Gastrocnemius medialis (tissue), 4 donors: ENCODE measurements around the gene ATE1. TPM values are rescaled to one million over a fixed set of nuclear protein-coding genes. Genes with fewer than 3 reads are reported as not detected.
"Not testable (repeated sequence)": the region's sequence is repeated elsewhere in the genome, so short reads cannot be mapped to it uniquely, and the experiment has no call there.

ENCODE experiments used
- ATAC-seq, 2 donors: fragments of 150-250 bp; one replicate each; pipeline ENCODE4 v1.9.1; 2016
- DNase-seq, 2 donors: peaks; one replicate each; pipeline ENCODE4 v3.0.0-alpha.2; 2019
- H3K27ac ChIP-seq, 4 donors: fragments of 200-600 bp; sonication (generic); 1 replicate in 1 of 4; 2 replicates in 3 of 4; pipeline ENCODE4 v1.5.1; 2016 to 2018; ENCODE audit warnings: mild to moderate bottlenecking in 2 of 4, moderate library complexity in 1 of 4
- H3K27me3 ChIP-seq, 3 donors: fragments of 200-600 bp; sonication (generic) in 2 of 3; 1 replicate in 1 of 3; 2 replicates in 2 of 3; pipeline versions ENCODE4 v1.5.1 to v1.6.0; 2016 to 2019; ENCODE audit warnings: mild to moderate bottlenecking in 1 of 3, moderate library complexity in 1 of 3
- H3K36me3 ChIP-seq, 2 donors: fragments of 200-600 bp; sonication (generic) in 1 of 2; one replicate each; pipeline ENCODE4 v1.5.1; 2017 to 2018
- H3K4me1 ChIP-seq, 2 donors: fragments of 200-600 bp; sonication (generic) in 1 of 2; one replicate each; pipeline ENCODE4 v1.5.1; 2016 to 2017; ENCODE audit warnings: mild to moderate bottlenecking in 2 of 2
- H3K4me3 ChIP-seq, 4 donors: fragments of 200-600 bp; sonication (generic) in 3 of 4; 1 replicate in 1 of 4; 2 replicates in 3 of 4; pipeline ENCODE4 v1.5.1; 2016 to 2019; ENCODE audit warnings: mild to moderate bottlenecking in 2 of 4
- H3K9me3 ChIP-seq, 3 donors: fragments of 200-600 bp; sonication (generic) in 2 of 3; 1 replicate in 1 of 3; 2 replicates in 2 of 3; pipeline ENCODE4 v1.5.1; 2016 to 2019
- CTCF ChIP-seq, 5 experiments: fragments of 450-650 bp in 3 of 5; fragments of 200-600 bp in 2 of 5; sonication (generic) in 2 of 5; IDR thresholded peaks in 4 of 5; conservative IDR thresholded peaks in 1 of 5; 1 replicate in 4 of 5; 2 replicates in 1 of 5; pipeline ENCODE4 v1.5.1; 2016 to 2019; ENCODE audit warnings: antibody characterized with exemption in 5 of 5, mild to moderate bottlenecking in 3 of 5, moderate library complexity in 3 of 5
- POLR2A ChIP-seq, 2 donors: fragments of 450-650 bp; IDR thresholded peaks; one replicate each; pipeline ENCODE4 v1.6.1; 2017; ENCODE audit warnings: antibody characterized with exemption in 2 of 2, mild to moderate bottlenecking in 2 of 2, moderate library complexity in 2 of 2
- in situ Hi-C, 4 donors: fragments of 200-750 bp; cut with MboI; loops; one replicate each; pipeline versions ENCODE4 v1.15.0 to v1.8.0; 2017; ENCODE audit warnings: low sequenced_read_pairs in 4 of 4
- intact Hi-C: fragments of 100-400 bp; cut with DNase I; formaldehyde crosslinking; loops from one replicate; pipeline ENCODE4 v1.15.1; 2023; ENCODE audit warnings: low total_unique reads
- total RNA-seq, 4 donors: library from RNA; depleted of rRNA; stranded (reverse); fragments of >200 nt; gene quantifications; one replicate each; pipeline versions ENCODE4 v1.1.0 to v1.2.3, GENCODE V29; 2016

Gene ATE1
- total RNA-seq, 4 donors from 2014 or later: 34.3 to 57.6 (median 39.4) TPM

GRCh38 chr10:121926671-121927317, 1.0 kb downstream of the ATE1 start:
- ATAC-seq: peak in 1 of 2 donors; percentile 0
- peaks cover 18 to 21% of the 10 kb centered on the region in 2 donors for H3K4me1 ChIP-seq
- TF ChIP-seq CTCF (IDR thresholded peaks at IDR 0.05 in 4 of 5, conservative IDR thresholded peaks at IDR 0.05 in 1 of 5) (no peak), POLR2A (IDR thresholded peaks at IDR 0.05) (no peak)
- in situ Hi-C loops (no loop called here), intact Hi-C loops (loop anchor here (5.0 kb wide), 2 partner anchors 126 to 451 kb away; no protein-coding TSS in a partner anchor)
- DNase-seq: no peak
- peaks cover 0 to 19% of the 10 kb centered on the region in 2 donors for H3K36me3 ChIP-seq
- H3K27me3 ChIP-seq: no peaks in the 10 kb centered on the region
- H3K9me3 ChIP-seq: no peaks in the 10 kb centered on the region
- peak overlapping the region; percentile 90 to 99 (median 94) for H3K27ac ChIP-seq
- H3K4me3 ChIP-seq: peak overlapping the region; percentile 77 to 99 (median 86)

GRCh38 chr10:121926157-121926556, 1.7 kb downstream of the ATE1 start:
- ATAC-seq: no peak
- no peak for DNase-seq
- H3K36me3 ChIP-seq: peaks cover 0 to 25% of the 10 kb centered on the region in 2 donors
- TF ChIP-seq POLR2A (IDR thresholded peaks at IDR 0.05) (no peak), CTCF (IDR thresholded peaks at IDR 0.05 in 4 of 5, conservative IDR thresholded peaks at IDR 0.05 in 1 of 5) (no peak)
- H3K27me3 ChIP-seq: no peaks in the 10 kb centered on the region
- peaks cover 18 to 21% of the 10 kb centered on the region in 2 donors for H3K4me1 ChIP-seq
- intact Hi-C loops: loop anchor here (5.0 kb wide), 2 partner anchors 126 to 451 kb away; no protein-coding TSS in a partner anchor
- peak overlapping the region; percentile 90 to 99 (median 94) for H3K27ac ChIP-seq
- no peaks in the 10 kb centered on the region for H3K9me3 ChIP-seq
- in situ Hi-C loops: no loop called here
- peak overlapping the region; percentile 77 to 99 (median 86) for H3K4me3 ChIP-seq

- Histone ChIP-seq H3K4me3 (no peak overlapping the region), H3K27ac (no peak overlapping the region), H3K27me3 (no peaks in the 10 kb centered on the region), H3K9me3 (no peaks in the 10 kb centered on the region), H3K4me1 (peaks cover 12% of the 10 kb centered on the region in 2 donors), H3K36me3 (peaks cover 0 to 39% of the 10 kb centered on the region in 2 donors)
- TF ChIP-seq POLR2A (IDR thresholded peaks at IDR 0.05) (no peak), CTCF (IDR thresholded peaks at IDR 0.05 in 4 of 5, conservative IDR thresholded peaks at IDR 0.05 in 1 of 5) (no peak)
- ATAC-seq: no peak
- DNase-seq: no peak
- intact Hi-C loops (no loop called here), in situ Hi-C loops (loop anchor here in 1 of 4 donors (25.0 kb wide), 1 partner anchor 984 kb away; no protein-coding TSS in a partner anchor)
Measured at GRCh38 chr10:121921238-121921931, 6.4 kb downstream of the ATE1 start.

GRCh38 chr10:121919666-121920065, 8.2 kb downstream of the ATE1 start:
- ATAC-seq (no peak), DNase-seq (no peak)
- TF ChIP-seq POLR2A (IDR thresholded peaks at IDR 0.05) (no peak), CTCF (IDR thresholded peaks at IDR 0.05 in 4 of 5, conservative IDR thresholded peaks at IDR 0.05 in 1 of 5) (no peak)
- in situ Hi-C loops (loop anchor here in 1 of 4 donors (25.0 kb wide), 1 partner anchor 982 kb away; no protein-coding TSS in a partner anchor), intact Hi-C loops (no loop called here)
- H3K27me3 ChIP-seq: no peaks in the 10 kb centered on the region
- H3K4me3 ChIP-seq: no peak overlapping the region
- H3K36me3 ChIP-seq: peaks cover 0 to 39% of the 10 kb centered on the region in 2 donors
- H3K27ac ChIP-seq: no peak overlapping the region
- H3K9me3 ChIP-seq: no peaks in the 10 kb centered on the region
- H3K4me1 ChIP-seq: peaks cover 4 to 9% of the 10 kb centered on the region in 2 donors

- peaks cover 0 to 38% of the 10 kb centered on the region in 2 donors for H3K36me3 ChIP-seq
- peaks cover 8 to 16% of the 10 kb centered on the region in 2 donors for H3K4me1 ChIP-seq
- H3K27me3 ChIP-seq, H3K4me3 ChIP-seq, intact Hi-C loops, ATAC-seq, H3K9me3 ChIP-seq, DNase-seq: not testable (repeated sequence)
- in situ Hi-C loops: loop anchor here in 1 of 4 donors (25.0 kb wide), 1 partner anchor 981 kb away; no protein-coding TSS in a partner anchor
- peak overlapping the region in 1 of 4 donors; percentile 62 for H3K27ac ChIP-seq
Measured at GRCh38 chr10:121918800-121919199, 9.0 kb downstream of the ATE1 start.
